HG03342 (cell line): ENCODE data around the gene SLC38A1.
"Not testable (repeated sequence)": the region's sequence is repeated elsewhere in the genome, so short reads cannot be mapped to it uniquely, and the experiment has no call there.

ENCODE experiments used
- ATAC-seq: cut with Tn5 transposase; IDR thresholded peaks from one replicate; pipeline ENCODE4 v1.9.1; 2021; ENCODE audit warnings: mild to moderate bottlenecking, moderate library complexity; ENCODE audit not compliant: unreplicated experiment

Gene SLC38A1

GRCh38 chr12:46268583-46269428 is at the start of gene SLC38A1:
Gene SLC38A1, minus strand, starts transcription at chr12:46269043. Its CDS starts 29,243 bp downstream, at chr12:46239800.
- ATAC-seq = peak; percentile 68

- no peak for ATAC-seq
Measured at GRCh38 chr12:46318037-46318436, 49.2 kb upstream of the SLC38A1 start.

- ATAC-seq = no peak
Measured at GRCh38 chr12:46304070-46304469, 35.2 kb upstream of the SLC38A1 start.

- ATAC-seq = peak; percentile 58
Measured at GRCh38 chr12:46303039-46303666, 34.3 kb upstream of the SLC38A1 start.

GRCh38 chr12:46300910-46301309 is 32.1 kb upstream of the SLC38A1 start:
- ATAC-seq = no peak

- no peak for ATAC-seq
Measured at GRCh38 chr12:46299851-46300250, 31.0 kb upstream of the SLC38A1 start.

GRCh38 chr12:46298261-46298660 is 29.4 kb upstream of the SLC38A1 start:
- ATAC-seq = no peak

GRCh38 chr12:46296822-46297221 is 28.0 kb upstream of the SLC38A1 start:
- ATAC-seq = no peak

GRCh38 chr12:46292754-46293402 is 24.0 kb upstream of the SLC38A1 start:
- ATAC-seq = no peak

- ATAC-seq = not testable (repeated sequence)
Measured at GRCh38 chr12:46291953-46292352, 23.1 kb upstream of the SLC38A1 start.

GRCh38 chr12:46285177-46285576 is 16.3 kb upstream of the SLC38A1 start:
- not testable (repeated sequence) for ATAC-seq

GRCh38 chr12:46282829-46283228 is 14.0 kb upstream of the SLC38A1 start:
- ATAC-seq = no peak

- ATAC-seq = no peak
Measured at GRCh38 chr12:46276756-46277155, 7.9 kb upstream of the SLC38A1 start.

GRCh38 chr12:46271863-46272262 is 3.0 kb upstream of the SLC38A1 start:
- no peak for ATAC-seq

GRCh38 chr12:46269429-46270241 is 792 bp upstream of the SLC38A1 start:
- peak; percentile 17 for ATAC-seq

- no peak for ATAC-seq
Measured at GRCh38 chr12:46267825-46268582, 839 bp downstream of the SLC38A1 start.

GRCh38 chr12:46267575-46267824 is 1.3 kb downstream of the SLC38A1 start:
- no peak for ATAC-seq

GRCh38 chr12:46266869-46267574 is 1.8 kb downstream of the SLC38A1 start:
- ATAC-seq = no peak

GRCh38 chr12:46266382-46266791 is 2.5 kb downstream of the SLC38A1 start:
- ATAC-seq = no peak

- ATAC-seq = no peak
Measured at GRCh38 chr12:46265734-46266133, 3.1 kb downstream of the SLC38A1 start.
